Measurements from ENCODE around the gene RBM17.

Gene RBM17

GRCh38 chr10:6071181-6072175 is 17.4 kb upstream of the RBM17 start:
- H3K27me3 Mint-ChIP-seq (ENCODE audit: low read depth), result peaks cover 27% of the 10 kb centered on the region
- H3K36me3 Mint-ChIP-seq (ENCODE audit: low read depth), result no peaks in the 10 kb centered on the region
- H3K4me1 Mint-ChIP-seq, result peaks cover 6% of the 10 kb centered on the region
- no peak overlapping the region for H3K4me3 Mint-ChIP-seq
- H3K9me3 Mint-ChIP-seq, result no peaks in the 10 kb centered on the region
- TF ChIP-seq CTCF (IDR thresholded peaks at IDR 0.05; ENCODE audit: unreplicated experiment in 3 of 3), result no peak
- no peak overlapping the region for H3K27ac Mint-ChIP-seq

GRCh38 chr10:6072215-6072934 is 16.5 kb upstream of the RBM17 start:
- no peak for TF ChIP-seq CTCF (IDR thresholded peaks at IDR 0.05; ENCODE audit: unreplicated experiment in 3 of 3)
- Mint-ChIP-seq H3K4me1 (peaks cover 6% of the 10 kb centered on the region), H3K27ac (no peak overlapping the region), H3K27me3 (ENCODE audit: low read depth) (peaks cover 30% of the 10 kb centered on the region), H3K4me3 (no peak overlapping the region), H3K36me3 (ENCODE audit: low read depth) (no peaks in the 10 kb centered on the region), H3K9me3 (peaks cover 2% of the 10 kb centered on the region)

GRCh38 chr10:6074489-6075301 is 14.1 kb upstream of the RBM17 start:
- H3K4me1 Mint-ChIP-seq, result peaks cover 6% of the 10 kb centered on the region
- peaks cover 27% of the 10 kb centered on the region for H3K27me3 Mint-ChIP-seq (ENCODE audit: low read depth)
- no peaks in the 10 kb centered on the region for H3K36me3 Mint-ChIP-seq (ENCODE audit: low read depth)
- TF ChIP-seq CTCF (IDR thresholded peaks at IDR 0.05; ENCODE audit: unreplicated experiment in 3 of 3), result no peak
- no peak overlapping the region for H3K27ac Mint-ChIP-seq
- H3K9me3 Mint-ChIP-seq, result peaks cover 3% of the 10 kb centered on the region
- H3K4me3 Mint-ChIP-seq, result no peak overlapping the region

GRCh38 chr10:6077071-6077675 is 11.7 kb upstream of the RBM17 start:
- H3K36me3 Mint-ChIP-seq (ENCODE audit: low read depth), result no peaks in the 10 kb centered on the region
- H3K4me3 Mint-ChIP-seq, result no peak overlapping the region
- peaks cover 6% of the 10 kb centered on the region for H3K4me1 Mint-ChIP-seq
- H3K27ac Mint-ChIP-seq, result no peak overlapping the region
- no peak for TF ChIP-seq CTCF (IDR thresholded peaks at IDR 0.05; ENCODE audit: unreplicated experiment in 3 of 3)
- H3K9me3 Mint-ChIP-seq, result peaks cover 10% of the 10 kb centered on the region
- H3K27me3 Mint-ChIP-seq (ENCODE audit: low read depth), result peaks cover 28% of the 10 kb centered on the region

- Mint-ChIP-seq H3K27me3 (ENCODE audit: low read depth) (peaks cover 42% of the 10 kb centered on the region), H3K4me3 (no peak overlapping the region), H3K9me3 (peaks cover 11% of the 10 kb centered on the region), H3K36me3 (ENCODE audit: low read depth) (no peaks in the 10 kb centered on the region), H3K4me1 (peaks cover 16% of the 10 kb centered on the region), H3K27ac (no peak overlapping the region)
- no peak for TF ChIP-seq CTCF (IDR thresholded peaks at IDR 0.05; ENCODE audit: unreplicated experiment in 3 of 3)
Observed at GRCh38 chr10:6079044-6079443, 9.8 kb upstream of the RBM17 start.
